Stimulated activated CD8-positive, alpha-beta memory T cell treated with anti-CD3 and anti-CD28 coated beads, Interleukin-7, amount 100 ng/mL, for 48 hours (primary cell): ENCODE data around the gene RP9.

Experiments used
- DNase-seq, 2 donors: peaks; one replicate each; pipeline ENCODE4 v3.0.0-alpha.2; 2020; ENCODE audit warnings: low read depth in 1 of 2; ENCODE audit errors: extremely low read depth in 1 of 2

The RP9 gene

GRCh38 chr7:33066771-33067170 lies 42.4 kb downstream of the RP9 start:
- no peak for DNase-seq

GRCh38 chr7:33065981-33066380 lies 43.2 kb downstream of the RP9 start:
- no peak for DNase-seq

GRCh38 chr7:33062782-33063443 lies 46.3 kb downstream of the RP9 start:
- peak; percentile 79 to 86 for DNase-seq

GRCh38 chr7:33062023-33062781 lies 47.0 kb downstream of the RP9 start, which contains the start of gene NT5C3A:
NT5C3A (minus strand) TSS chr7:33062776; CDS start chr7:33062705, 71 bp downstream.
- peak in 1 of 2 donors; percentile 1 for DNase-seq

- no peak for DNase-seq
These were observed 47.8 kb downstream of the RP9 start for GRCh38 chr7:33061282-33061937.

- no peak for DNase-seq
These were observed 49.6 kb downstream of the RP9 start for GRCh38 chr7:33059635-33060034.

- DNase-seq, result no peak
These were observed 54.0 kb downstream of the RP9 start for GRCh38 chr7:33055158-33055557.

- no peak for DNase-seq
These were observed 54.8 kb downstream of the RP9 start for GRCh38 chr7:33054261-33054964.

GRCh38 chr7:33053721-33054120 lies 55.5 kb downstream of the RP9 start:
- no peak for DNase-seq

GRCh38 chr7:33050535-33051318 lies 58.5 kb downstream of the RP9 start:
- DNase-seq, result no peak

- no peak for DNase-seq
These were observed 60.5 kb downstream of the RP9 start for GRCh38 chr7:33048704-33049103.

- no peak for DNase-seq
These were observed 60.9 kb downstream of the RP9 start for GRCh38 chr7:33048257-33048656.

- no peak for DNase-seq
These were observed 64.2 kb downstream of the RP9 start for GRCh38 chr7:33044986-33045385.
